NCI-H2107 (cell line): ENCODE measurements around the gene ISLR.

Source experiments
- DNase-seq: peaks from one replicate; lab custom pipeline; 2025; lab: John Stamatoyannopoulos, UW

ISLR gene

DNA sequence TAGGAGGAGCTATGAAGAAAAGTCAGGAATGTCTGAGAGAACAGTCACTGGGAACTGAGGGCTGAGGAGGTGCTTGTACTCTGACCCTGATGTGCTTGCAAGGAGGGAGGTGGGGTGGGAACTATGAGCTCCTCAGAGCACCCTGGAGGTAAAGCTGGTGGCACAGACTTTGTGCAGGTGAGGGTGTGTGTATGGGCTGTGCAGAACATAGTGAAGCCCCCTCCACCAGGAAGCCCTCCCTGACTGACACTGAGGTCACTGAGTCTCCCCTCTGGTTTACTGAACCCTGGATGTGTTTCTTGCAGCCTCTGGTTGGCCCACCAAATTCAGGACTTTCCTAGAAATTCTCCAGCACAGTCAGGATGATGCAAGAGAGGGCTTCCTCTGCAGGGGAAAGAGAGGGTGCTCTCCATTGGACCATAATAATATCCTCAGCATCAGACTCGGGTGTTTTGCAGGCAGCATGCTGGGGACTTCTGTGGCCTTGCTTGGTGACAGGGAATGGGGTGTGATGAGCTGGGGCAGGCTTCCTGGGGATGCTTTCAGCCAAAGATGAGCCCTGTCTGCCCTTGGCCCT lies 1.5 kb upstream of the ISLR start:
- no peak for DNase-seq

DNA sequence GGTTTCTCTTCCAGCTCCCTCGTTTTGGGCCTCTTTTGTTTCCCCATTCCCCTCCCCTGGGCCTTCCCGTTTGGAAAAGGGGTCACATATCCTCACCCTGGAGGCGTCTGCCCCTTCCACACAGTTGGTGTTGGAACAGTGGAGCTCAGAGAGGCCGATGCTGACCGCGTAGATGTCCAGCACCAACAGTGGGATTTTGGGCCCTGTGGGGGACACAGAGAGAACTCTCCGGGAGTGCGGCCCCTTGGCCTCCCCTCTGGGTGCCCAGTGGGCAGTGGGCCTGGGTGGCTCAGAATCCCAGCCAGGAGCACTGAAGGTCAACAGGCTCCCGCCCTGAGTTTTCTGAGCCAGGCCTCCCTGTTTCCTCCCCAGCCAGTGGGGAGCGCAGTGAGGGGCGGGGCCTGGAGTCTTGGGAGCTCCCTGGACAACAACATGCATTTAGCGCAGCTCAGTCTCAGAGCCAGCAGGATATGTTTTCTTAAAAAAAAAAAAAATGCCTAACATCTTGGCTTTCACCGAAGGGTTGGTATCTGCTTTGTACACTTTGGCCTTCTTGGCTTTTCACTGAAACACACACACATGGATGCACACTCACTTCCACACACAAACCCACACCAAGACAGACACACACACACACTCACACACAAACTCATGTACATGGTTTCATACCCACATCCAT lies 670 bp upstream of the ISLR start:
- DNase-seq: no peak

DNA sequence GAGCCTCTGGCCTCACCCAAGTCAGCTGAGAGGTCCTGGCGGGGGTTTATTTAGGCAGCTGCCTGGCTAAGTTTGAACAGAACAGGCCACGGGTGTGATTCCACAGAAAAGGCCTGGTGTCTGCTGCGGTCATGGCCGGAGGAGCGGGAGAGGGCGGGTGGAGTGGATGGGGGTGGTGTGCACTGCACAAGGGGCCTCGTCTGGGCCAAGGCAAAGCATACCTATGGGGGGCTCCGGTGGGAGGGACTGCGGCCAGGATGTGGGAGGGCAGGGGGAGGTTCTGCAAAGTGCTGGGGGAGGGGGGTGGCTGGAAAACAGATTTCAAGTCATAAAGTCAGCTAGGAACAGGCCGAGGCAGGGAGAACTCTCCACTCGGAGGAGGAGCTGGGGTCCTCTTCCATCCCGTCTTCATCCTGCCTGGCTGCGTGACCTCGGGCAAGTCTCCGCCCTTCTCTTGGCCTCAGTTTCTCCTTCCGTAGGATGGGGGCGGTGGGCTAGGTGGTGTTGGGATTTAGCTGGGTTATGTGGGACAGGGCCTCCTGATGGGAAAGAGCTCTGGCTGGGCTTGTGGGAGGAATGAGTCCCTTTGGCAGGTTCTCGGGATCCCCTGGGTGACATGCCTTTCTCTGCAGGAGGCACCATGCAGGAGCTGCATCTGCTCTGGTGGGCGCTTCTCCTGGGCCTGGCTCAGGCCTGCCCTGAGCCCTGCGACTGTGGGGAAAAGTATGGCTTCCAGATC lies 878 bp downstream of the ISLR start:
- no peak for DNase-seq

DNA sequence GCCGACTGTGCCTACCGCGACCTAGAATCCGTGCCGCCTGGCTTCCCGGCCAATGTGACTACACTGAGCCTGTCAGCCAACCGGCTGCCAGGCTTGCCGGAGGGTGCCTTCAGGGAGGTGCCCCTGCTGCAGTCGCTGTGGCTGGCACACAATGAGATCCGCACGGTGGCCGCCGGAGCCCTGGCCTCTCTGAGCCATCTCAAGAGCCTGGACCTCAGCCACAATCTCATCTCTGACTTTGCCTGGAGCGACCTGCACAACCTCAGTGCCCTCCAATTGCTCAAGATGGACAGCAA lies 1.4 kb downstream of the ISLR start:
- DNase-seq: no peak

DNA sequence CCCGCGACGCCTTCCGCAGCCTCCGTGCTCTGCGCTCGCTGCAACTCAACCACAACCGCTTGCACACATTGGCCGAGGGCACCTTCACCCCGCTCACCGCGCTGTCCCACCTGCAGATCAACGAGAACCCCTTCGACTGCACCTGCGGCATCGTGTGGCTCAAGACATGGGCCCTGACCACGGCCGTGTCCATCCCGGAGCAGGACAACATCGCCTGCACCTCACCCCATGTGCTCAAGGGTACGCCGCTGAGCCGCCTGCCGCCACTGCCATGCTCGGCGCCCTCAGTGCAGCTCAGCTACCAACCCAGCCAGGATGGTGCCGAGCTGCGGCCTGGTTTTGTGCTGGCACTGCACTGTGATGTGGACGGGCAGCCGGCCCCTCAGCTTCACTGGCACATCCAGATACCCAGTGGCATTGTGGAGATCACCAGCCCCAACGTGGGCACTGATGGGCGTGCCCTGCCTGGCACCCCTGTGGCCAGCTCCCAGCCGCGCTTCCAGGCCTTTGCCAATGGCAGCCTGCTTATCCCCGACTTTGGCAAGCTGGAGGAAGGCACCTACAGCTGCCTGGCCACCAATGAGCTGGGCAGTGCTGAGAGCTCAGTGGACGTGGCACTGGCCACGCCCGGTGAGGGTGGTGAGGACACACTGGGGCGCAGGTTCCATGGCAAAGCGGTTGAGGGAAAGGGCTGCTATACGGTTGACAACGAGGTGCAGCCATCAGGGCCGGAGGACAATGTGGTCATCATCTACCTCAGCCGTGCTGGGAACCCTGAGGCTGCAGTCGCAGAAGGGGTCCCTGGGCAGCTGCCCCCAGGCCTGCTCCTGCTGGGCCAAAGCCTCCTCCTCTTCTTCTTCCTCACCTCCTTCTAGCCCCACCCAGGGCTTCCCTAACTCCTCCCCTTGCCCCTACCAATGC lies 2.0 kb downstream of the ISLR start:
- no peak for DNase-seq

DNA sequence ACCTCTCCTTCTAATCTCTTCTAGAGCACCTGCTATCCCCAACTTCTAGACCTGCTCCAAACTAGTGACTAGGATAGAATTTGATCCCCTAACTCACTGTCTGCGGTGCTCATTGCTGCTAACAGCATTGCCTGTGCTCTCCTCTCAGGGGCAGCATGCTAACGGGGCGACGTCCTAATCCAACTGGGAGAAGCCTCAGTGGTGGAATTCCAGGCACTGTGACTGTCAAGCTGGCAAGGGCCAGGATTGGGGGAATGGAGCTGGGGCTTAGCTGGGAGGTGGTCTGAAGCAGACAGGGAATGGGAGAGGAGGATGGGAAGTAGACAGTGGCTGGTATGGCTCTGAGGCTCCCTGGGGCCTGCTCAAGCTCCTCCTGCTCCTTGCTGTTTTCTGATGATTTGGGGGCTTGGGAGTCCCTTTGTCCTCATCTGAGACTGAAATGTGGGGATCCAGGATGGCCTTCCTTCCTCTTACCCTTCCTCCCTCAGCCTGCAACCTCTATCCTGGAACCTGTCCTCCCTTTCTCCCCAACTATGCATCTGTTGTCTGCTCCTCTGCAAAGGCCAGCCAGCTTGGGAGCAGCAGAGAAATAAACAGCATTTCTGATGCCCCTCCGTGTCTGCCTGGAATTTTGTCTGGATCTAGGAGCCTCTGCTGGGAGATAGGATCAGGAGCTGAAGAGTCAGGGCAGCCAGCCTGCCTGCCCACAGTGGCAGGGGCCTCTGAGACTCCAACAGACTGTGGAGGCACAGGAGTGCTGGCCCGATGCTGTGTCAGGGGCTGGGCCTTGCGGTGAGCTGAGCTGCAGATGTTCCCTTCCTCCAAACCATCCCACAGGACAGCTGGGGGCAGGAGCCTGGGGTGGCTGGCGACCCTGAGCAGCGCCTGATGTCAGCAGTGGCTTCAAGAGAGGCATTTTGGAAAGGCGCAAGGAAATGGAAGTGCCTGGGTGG lies 3.0 kb downstream of the ISLR start:
- DNase-seq: no peak

DNA sequence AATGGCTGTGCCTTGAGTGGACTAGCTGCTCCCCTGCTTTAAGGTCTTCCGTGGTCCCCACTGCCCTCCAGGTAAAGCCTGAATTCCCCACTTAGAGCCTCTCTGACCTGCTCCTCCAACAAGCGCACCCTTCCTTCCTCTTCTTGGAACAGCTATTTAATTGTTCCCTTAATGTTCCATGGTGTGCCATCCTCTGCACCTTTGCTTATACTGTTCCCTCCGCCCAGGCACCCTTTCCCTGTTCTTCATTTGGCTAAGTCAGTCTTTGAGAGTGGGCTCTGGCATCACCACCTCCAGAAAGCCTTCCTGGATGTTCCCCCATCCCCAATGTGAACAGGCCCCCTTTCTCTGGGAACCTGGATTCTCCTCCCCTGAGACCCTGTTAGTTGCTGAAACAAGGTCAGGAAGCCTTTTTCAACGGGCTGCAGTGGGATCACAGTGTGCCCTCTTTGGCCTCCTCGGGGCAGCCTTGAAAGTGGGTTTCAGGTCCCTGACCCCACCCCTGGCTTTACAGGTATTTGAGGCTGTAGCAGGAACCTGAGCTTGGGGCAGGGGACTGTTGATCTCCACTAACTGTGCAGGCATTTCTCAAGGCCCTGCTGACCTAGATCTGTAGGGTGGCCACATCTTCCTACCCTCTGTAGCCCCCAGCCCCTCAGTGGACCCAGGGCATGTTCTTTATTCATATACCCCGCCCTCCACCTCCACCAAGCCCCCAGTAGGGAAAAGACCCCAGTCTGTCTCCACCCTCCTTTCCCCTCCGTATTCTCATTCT lies 5.0 kb downstream of the ISLR start:
- DNase-seq: no peak

DNA sequence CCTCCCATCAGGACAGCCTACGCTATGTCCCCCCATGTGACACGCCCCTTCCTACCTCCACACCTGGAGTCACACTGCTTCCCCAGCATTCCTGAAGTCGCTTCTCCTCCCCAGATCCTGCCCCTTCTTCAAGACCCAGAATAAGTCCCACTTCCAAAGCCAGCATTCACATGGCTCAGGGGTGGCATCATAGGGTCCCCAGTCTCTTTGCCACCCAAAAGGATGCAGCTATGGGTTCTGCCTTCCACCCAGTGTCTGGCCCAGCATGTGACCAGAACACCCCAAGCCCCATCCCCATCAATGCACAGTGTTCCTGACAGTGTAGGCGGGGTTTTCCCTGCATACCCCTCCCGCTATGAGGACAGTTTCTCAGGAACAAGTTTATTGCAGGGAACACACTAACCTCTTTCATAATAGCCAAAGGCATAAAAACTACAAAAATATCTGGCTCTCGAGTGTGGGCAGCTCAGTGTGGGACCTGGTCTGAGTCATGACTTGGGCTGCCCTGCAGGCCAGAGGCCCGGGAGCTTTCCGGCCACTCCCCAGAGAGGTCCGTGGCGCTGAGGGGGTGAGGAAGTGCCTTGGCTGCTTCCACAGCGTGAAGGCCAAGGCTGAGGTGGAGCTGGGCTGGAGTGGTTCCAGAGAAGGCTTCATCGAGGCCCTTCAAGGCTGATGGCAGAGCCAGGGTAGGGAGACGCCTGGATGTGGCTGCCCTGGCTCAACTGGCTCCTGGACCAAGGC lies 5.8 kb downstream of the ISLR start:
- DNase-seq: no peak

DNA sequence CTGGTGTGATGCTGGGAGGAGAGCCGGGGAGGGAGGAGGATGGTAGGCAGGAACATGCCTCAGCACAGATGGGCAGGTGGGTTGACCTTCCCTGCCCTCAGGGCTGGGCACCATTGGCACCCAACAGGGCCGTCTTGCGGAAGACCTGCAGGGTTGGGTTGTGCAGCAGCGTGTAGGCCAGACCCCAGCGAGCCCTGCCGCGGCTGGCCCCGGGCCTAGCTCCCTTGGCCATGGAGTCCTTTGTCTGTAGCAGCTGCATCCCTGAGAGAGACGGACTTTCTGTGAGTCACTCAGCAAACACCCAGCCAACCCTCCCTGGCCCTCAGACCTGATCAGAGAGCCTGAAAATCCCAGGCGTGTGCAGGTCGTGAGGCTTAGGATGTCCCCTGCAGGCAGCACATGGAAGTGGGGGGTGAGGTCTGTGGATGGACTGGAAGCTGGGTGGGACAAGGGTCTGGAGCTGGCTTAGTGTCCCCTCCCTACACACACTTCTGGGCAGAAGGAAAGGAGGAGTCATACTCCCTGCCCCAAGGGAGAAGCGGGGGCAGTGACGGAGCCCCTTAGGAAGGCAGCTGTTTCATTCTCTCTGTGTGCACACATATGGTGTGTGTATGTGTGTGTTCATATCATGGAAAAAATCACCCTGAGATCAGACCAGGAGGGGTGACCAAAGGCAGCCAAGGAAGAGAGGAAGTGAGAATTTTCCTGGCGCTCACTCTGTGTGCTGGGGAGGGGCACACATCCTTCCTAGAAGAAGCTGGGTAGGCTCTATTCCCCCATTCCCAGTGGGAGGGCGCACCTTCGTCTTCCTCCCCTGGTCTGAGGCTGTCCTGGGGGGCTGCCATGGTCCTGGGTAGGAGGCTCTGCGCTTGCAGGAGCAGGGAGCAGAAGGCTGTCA lies 6.7 kb downstream of the ISLR start:
- no peak for DNase-seq

DNA sequence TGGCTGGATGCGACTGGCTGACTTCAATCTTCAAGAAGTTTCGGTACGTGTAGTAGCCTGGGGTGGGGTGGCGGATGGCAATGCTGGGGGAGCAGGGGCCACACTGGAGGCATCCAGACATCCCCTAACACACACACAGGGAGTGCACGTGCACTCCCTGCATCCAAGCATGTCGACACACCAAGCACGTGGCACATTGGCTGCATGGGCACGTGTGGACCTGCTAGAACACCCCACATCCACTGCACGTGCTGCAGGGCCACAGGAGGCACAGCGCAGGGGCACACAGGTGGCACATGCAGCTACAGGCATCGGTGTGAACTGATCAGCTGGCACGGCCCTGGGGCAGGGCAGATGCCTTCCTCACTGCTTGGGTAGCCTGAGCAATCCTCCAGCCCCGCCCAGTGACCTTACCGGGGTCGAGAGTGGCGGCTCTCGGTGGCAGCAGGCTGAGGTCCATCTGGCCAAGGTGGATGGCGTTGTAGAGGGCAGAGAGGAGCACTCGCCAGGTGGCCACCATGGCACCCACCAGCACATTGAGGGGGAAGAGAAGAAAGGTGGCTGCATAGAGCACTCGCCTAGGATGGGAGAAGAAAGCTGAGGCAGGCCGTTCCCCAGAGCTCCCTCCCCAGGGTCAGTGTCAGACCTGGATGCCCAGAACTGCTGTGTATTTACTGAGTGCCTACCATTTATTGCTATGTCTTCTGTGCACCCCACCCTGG lies 7.5 kb downstream of the ISLR start:
- no peak for DNase-seq

DNA sequence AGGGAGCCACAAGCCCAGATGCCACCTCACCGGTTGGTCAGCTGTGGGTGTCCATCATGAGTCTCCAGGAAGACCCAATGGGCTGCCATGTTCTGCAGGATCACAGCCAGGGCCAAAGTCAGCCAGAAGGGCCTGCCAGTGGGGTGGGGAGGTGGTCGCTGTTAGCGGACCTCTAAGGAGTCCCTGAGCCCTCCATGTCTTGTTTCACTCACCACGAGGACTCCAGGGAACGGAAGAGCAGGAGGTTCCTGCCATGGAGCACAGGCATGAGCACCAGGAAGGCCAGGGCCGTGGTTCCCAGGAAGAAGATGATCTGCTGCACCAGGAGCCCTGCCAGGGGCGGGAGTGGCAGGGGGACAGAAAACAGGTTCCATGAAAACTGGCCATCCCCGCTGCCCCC lies 8.6 kb downstream of the ISLR start:
- DNase-seq: no peak

DNA sequence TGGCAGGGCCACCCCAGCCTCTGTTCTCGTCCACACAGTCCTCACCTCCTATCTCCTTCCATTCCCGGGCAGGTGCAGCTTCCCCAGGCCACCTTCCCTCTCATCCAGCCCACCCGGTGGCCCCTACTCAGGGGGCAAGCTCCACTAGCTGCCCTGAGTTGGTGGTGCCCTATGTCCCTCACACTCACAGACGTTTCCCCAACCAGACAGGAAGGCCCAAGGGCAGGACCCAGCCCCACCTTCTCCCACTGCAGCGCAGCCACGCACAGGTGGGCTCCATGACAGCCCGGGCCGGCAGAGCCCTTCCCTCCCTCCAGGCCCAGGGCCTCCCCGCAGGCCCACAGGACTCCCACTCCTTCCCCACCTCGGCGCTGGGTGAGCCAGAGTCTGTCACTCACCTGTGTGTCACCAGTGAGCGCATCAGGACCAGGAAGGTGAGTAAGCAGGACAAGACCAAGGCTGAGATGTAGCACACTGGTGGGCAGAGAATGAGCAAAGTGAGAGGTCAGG lies 11.1 kb downstream of the ISLR start:
- DNase-seq: no peak

DNA sequence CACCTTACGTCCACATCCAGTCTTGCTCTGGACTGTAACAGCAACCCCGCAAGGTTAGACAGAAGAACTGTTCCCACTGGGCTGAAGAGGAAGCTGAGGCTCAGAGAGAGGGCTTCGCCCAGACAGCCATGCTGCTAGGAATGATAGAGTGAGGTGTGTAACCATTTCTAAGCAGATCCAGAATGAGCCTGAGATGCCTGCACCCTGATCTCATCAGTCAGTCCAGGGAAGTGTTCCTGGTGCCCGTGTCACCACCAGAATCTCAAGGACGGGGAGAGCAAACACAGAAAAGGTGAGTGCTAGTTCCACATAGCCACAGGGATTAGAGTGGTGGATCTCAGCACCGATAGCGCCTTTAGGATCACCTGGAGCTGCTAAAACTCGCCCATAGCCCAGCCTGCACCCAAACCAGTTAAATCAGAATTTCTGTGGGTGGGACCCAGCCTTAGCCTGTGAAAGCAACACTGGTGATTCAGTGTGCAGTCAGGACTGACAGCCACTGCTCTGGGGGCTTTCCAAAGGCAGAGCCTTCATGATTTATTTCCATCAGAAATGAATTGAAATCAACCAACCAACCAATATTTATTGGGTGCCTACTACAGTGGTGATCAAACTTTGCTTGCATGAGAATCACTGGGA lies 12.3 kb downstream of the ISLR start:
- DNase-seq: no peak

DNA sequence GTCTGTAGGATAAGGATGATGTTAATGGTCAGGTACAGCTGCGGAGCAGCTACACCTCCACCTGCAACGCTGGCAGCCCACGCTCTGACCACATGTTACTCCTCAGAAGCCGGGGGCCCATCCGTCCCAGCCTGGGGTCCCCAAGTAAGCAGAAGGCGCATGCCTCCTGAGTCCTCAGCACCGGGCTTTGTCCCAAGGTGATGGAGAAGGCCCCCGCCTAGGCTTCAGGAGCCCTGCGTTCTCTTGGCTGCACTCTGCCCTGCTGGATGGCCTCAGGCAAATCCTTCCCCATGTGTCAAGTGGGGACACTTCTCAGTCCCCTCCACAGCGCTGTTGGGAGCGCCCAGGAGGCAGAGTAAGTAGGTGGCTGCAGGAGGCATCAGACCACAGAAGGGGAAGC lies 14.7 kb downstream of the ISLR start:
- DNase-seq: no peak

DNA sequence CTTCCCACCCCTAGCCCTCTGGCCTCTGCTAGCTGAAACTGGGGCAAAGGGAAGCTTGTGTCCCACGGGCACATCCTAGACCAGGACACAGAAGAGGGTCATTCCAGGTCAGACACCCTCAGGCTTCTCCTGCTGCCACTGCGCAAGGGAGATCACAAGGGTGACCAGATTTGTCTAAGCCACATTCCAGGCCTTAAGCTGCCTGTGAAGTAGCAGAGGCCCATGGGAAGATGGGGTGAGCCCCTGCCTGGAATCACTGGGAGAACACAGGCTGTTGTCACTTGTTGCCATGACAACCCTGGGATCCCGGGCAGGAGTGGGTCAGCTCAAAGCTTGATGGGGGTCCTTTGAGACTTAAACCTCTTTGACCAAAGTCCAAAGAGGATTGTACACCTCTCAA lies 18.3 kb downstream of the ISLR start:
- DNase-seq: no peak

DNA sequence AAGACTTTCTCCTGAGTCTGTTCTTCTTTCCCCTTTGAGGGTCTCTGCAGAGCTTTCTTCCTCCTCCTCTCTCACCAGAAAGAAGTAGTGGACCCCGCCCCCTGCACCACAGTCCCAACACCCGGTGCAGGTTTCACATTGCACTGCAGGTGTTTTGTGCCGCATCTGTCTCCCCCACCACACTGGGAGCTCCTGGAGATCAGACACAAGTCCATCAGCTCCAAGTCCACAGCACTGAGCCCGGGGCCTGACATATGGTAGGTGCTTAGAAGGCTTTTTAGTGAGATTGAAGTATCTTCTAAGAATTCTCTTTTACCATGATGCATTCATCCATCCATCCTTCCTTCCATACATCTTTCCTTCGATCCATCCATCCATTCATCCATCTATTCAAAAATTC lies 19.2 kb downstream of the ISLR start:
- no peak for DNase-seq

DNA sequence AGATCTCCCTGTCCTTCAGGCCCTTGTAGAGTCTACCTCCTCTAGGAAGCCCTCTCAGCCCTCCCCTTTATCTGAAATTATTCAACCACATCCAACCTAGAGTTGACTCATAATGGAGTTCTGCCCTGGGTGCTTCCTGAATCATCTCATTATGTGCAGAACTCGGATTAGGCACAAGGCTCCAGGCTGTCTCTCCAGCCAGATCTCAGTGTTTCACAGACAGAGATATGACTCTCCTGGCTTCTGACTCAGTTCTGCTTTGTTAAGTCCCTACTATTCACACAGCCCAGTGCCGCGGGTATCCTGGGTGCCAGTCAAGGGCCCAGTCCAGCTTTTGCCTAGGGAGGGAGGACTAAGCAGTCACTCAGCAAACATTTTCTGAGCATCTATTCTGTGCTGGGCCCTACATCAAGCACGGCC lies 19.8 kb downstream of the ISLR start:
- no peak for DNase-seq

DNA sequence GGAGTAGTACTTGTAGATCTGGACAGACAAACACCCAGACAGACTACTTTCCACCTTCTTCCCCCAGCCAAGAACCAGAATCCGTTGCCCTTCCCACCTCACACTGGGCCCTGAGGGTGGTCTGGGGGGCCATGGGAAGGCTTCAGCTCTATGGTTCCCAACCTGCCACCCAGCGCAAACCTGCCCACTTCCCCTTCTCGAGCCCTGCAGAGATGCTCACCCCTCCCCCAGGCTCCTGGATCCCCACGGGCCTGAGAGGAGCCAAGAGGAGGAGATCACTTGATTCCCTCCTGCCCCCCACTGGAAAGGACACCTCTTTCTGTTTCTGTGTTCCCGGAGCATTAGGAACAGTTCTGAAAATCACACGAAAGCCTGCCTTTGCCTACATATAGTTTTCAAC lies 20.4 kb downstream of the ISLR start:
- no peak for DNase-seq
